ENCODE measurements around the gene PHYKPL.
"Not testable (repeated sequence)": the region's sequence is repeated elsewhere in the genome, so short reads cannot be mapped to it uniquely, and the experiment has no call there.

PHYKPL gene

GRCh38 chr5:178231539-178232123, 971 bp downstream of the PHYKPL start:
- no peak for DNase-seq (ENCODE audit: low spot score)
- in situ Hi-C loops (cut with MboI; ENCODE audit: low pct_unique_long_range_greater_than_20kb, low sequenced_read_pairs, unreplicated experiment) = no loop called here
- TF ChIP-seq CTCF (IDR thresholded peaks at IDR 0.05; ENCODE audit: extremely low read depth, insufficient read depth, missing control alignments) = no peak

GRCh38 chr5:178230879-178231538, 1.6 kb downstream of the PHYKPL start:
- in situ Hi-C loops (cut with MboI; ENCODE audit: low pct_unique_long_range_greater_than_20kb, low sequenced_read_pairs, unreplicated experiment) = no loop called here
- no peak for DNase-seq (ENCODE audit: low spot score)
- no peak for TF ChIP-seq CTCF (IDR thresholded peaks at IDR 0.05; ENCODE audit: extremely low read depth, insufficient read depth, missing control alignments)

- TF ChIP-seq CTCF (IDR thresholded peaks at IDR 0.05; ENCODE audit: extremely low read depth, insufficient read depth, missing control alignments) = no peak
- no peak for DNase-seq (ENCODE audit: low spot score)
- in situ Hi-C loops (cut with MboI; ENCODE audit: low pct_unique_long_range_greater_than_20kb, low sequenced_read_pairs, unreplicated experiment) = no loop called here
These were observed 2.7 kb downstream of the PHYKPL start for GRCh38 chr5:178229861-178230260.

- DNase-seq (ENCODE audit: low spot score); in situ Hi-C loops (cut with MboI; ENCODE audit: low pct_unique_long_range_greater_than_20kb, low sequenced_read_pairs, unreplicated experiment): not testable (repeated sequence)
These were observed 3.5 kb downstream of the PHYKPL start for GRCh38 chr5:178229111-178229510.

GRCh38 chr5:178228609-178229008, 4.0 kb downstream of the PHYKPL start:
- no peak for TF ChIP-seq CTCF (IDR thresholded peaks at IDR 0.05; ENCODE audit: extremely low read depth, insufficient read depth, missing control alignments)
- in situ Hi-C loops (cut with MboI; ENCODE audit: low pct_unique_long_range_greater_than_20kb, low sequenced_read_pairs, unreplicated experiment) = no loop called here
- no peak for DNase-seq (ENCODE audit: low spot score)

- in situ Hi-C loops (cut with MboI; ENCODE audit: low pct_unique_long_range_greater_than_20kb, low sequenced_read_pairs, unreplicated experiment) = no loop called here
- TF ChIP-seq CTCF (IDR thresholded peaks at IDR 0.05; ENCODE audit: extremely low read depth, insufficient read depth, missing control alignments) = no peak
- DNase-seq (ENCODE audit: low spot score) = no peak
These were observed 4.7 kb downstream of the PHYKPL start for GRCh38 chr5:178227929-178228328.

- TF ChIP-seq CTCF (IDR thresholded peaks at IDR 0.05; ENCODE audit: extremely low read depth, insufficient read depth, missing control alignments) = no peak
- in situ Hi-C loops (cut with MboI; ENCODE audit: low pct_unique_long_range_greater_than_20kb, low sequenced_read_pairs, unreplicated experiment) = no loop called here
- DNase-seq (ENCODE audit: low spot score) = no peak
These were observed 5.4 kb downstream of the PHYKPL start for GRCh38 chr5:178227138-178227659.
